Kidney (tissue), 14 donors: ENCODE measurements around the gene TCAIM. TPM values are rescaled to one million over a fixed set of nuclear protein-coding genes. Genes with fewer than 3 reads are reported as not detected.

Experiments used
- DNase-seq, 5 donors: peaks; one replicate each; pipeline ENCODE4 v3.0.0-alpha.2; 2013 to 2020
- FAIRE-seq: peaks from 2 replicates; lab custom pipeline; 2012; peaks lifted over from hg19 to GRCh38; lab: Jason Lieb, UNC
- H3K27ac ChIP-seq, 2 donors: one replicate each; pipeline ENCODE4 v1.7.0; 2013; ENCODE audit warnings: low read depth in 2 of 2, low read length in 2 of 2, inconsistent platforms in 1 of 2
- H3K27me3 ChIP-seq: one replicate; pipeline ENCODE4 v1.7.1; 2013; ENCODE audit warnings: low read length, inconsistent platforms; ENCODE audit not compliant: control insufficient read depth, insufficient read depth
- H3K36me3 ChIP-seq, 3 donors: one replicate each; pipeline versions ENCODE4 v1.7.0 to v1.7.1; 2013; ENCODE audit warnings: low read length in 3 of 3, control low read depth in 1 of 3, inconsistent platforms in 1 of 3; ENCODE audit not compliant: insufficient read depth in 3 of 3, control insufficient read depth in 2 of 3
- H3K4me1 ChIP-seq, 3 donors: one replicate each; pipeline versions ENCODE4 v1.7.0 to v1.7.1; 2013; ENCODE audit warnings: low read length in 3 of 3, inconsistent platforms in 1 of 3, low read depth in 1 of 3; ENCODE audit not compliant: control insufficient read depth in 2 of 3, insufficient read depth in 2 of 3
- H3K4me3 ChIP-seq, 3 donors: one replicate each; pipeline versions ENCODE4 v1.7.0 to v1.8.1; 2013; ENCODE audit warnings: low read length in 3 of 3, control low read depth in 1 of 3, inconsistent platforms in 1 of 3
- H3K9ac ChIP-seq, 3 donors: one replicate each; pipeline versions ENCODE4 v1.7.0 to v1.7.1; 2013; ENCODE audit warnings: low read length in 3 of 3, control low read depth in 1 of 3, inconsistent platforms in 1 of 3
- H3K9me3 ChIP-seq, 3 donors: one replicate each; pipeline versions ENCODE4 v1.7.0 to v1.7.1; 2013; ENCODE audit warnings: low read length in 3 of 3, control low read depth in 1 of 3, inconsistent platforms in 1 of 3; ENCODE audit not compliant: control insufficient read depth in 2 of 3, insufficient read depth in 1 of 3
- intact Hi-C: fragments of 100-400 bp; cut with DNase I; formaldehyde crosslinking; loops from one replicate; pipeline ENCODE4 v1.11.1; 2022
- polyA plus RNA-seq: library from polyadenylated mRNA; stranded (reverse); fragments of 350-450 nt; fragmentation: Illumina TruSeq; extraction: RNeasy Lipid Tissue Mini Kit (QIAGEN cat#74804); gene quantifications from one replicate; pipeline ENCODE4 v1.2.3, GENCODE V29; 2014; ENCODE audit warnings: low read depth, low replicate concordance; ENCODE audit not compliant: insufficient read depth
- total RNA-seq: library from RNA; stranded (reverse); fragmentation: NEBNext Ultra II Directional; extraction: Animal tissue kit (Norgen Biotek cat#: 25700); gene quantifications from one replicate; pipeline ENCODE4 v1.2.1, GENCODE V29; 2021
- TF ChIP-seq, protein P1 (sequence below): IDR thresholded peaks from 3 replicates; pipeline ENCODE4 v1.5.1; 2012; ENCODE audit warnings: mild to moderate bottlenecking, moderate library complexity, borderline replicate concordance; ENCODE audit not compliant: insufficient read depth; ENCODE audit errors: extremely low read depth
- donor health status: control.
- donor health status: control.
- donor health status: control.
- donor health status: control.
- donor health status: control.
- donor health status: DM: yes; HTN: yes; CAD: no.
- donor health status: Normal renal cell carcinoma (clear cell type).

The TCAIM gene
- total and polyA plus RNA-seq, 2 donors from 2014 or later, result 26.5 to 30.4 TPM

DNA sequence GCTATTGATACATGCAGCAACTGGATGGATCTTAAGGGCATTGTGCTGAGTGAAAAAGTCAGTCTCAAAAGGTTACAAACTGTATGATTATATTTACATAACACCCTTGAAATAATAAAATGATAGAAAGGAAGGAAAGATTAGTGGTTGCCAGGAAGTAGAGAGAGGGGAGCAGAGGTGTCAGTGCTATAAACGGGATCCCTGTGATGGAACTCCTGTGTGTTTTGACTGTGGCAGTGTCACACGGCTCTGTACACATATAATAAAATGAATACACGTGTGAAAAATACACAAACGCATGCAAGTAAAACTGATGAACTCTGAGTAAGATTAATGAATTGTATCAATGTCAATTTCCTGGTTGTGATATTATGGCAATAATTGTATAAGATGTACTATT lies 60.3 kb downstream of the TCAIM start:
- H3K27me3 ChIP-seq, result no peaks in the 10 kb centered on the region
- TF ChIP-seq, protein P1, sequence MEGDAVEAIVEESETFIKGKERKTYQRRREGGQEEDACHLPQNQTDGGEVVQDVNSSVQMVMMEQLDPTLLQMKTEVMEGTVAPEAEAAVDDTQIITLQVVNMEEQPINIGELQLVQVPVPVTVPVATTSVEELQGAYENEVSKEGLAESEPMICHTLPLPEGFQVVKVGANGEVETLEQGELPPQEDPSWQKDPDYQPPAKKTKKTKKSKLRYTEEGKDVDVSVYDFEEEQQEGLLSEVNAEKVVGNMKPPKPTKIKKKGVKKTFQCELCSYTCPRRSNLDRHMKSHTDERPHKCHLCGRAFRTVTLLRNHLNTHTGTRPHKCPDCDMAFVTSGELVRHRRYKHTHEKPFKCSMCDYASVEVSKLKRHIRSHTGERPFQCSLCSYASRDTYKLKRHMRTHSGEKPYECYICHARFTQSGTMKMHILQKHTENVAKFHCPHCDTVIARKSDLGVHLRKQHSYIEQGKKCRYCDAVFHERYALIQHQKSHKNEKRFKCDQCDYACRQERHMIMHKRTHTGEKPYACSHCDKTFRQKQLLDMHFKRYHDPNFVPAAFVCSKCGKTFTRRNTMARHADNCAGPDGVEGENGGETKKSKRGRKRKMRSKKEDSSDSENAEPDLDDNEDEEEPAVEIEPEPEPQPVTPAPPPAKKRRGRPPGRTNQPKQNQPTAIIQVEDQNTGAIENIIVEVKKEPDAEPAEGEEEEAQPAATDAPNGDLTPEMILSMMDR, result no peak
- DNase-seq (no peak), FAIRE-seq (no peak)
- H3K27ac ChIP-seq, result no peak overlapping the region
- no peak overlapping the region for H3K4me3 ChIP-seq
- no peaks in the 10 kb centered on the region for H3K4me1 ChIP-seq
- H3K36me3 ChIP-seq, result peaks cover 0 to 20% (median 7%) of the 10 kb centered on the region in 3 donors
- intact Hi-C loops, result no loop called here
- H3K9ac ChIP-seq, result no peak overlapping the region
- no peaks in the 10 kb centered on the region for H3K9me3 ChIP-seq

DNA sequence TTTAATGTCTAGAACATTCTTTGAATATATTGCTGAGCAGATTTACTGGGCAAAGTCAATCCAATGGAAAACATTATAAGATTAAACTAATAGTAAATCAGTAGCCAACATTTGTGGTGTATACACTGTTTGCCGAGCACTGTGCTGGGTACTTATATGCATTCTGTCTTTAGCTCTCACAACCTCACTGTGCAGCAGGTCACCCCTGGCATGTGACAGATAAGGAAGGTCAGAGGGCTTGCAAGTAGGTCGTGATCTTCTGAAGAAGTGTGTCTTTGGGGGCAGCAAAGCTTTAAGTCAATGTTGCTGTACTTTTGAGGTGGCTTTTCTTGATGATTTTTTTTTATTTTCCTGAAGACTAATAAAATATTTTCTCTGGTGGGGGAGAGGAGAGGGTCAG lies 62.2 kb downstream of the TCAIM start:
- no peak overlapping the region for H3K9ac ChIP-seq
- intact Hi-C loops, result no loop called here
- FAIRE-seq (no peak), DNase-seq (peak in 1 of 5 donors; percentile 12)
- TF ChIP-seq, protein P1, result no peak
- H3K9me3 ChIP-seq, result no peaks in the 10 kb centered on the region
- H3K4me3 ChIP-seq, result no peak overlapping the region
- H3K27me3 ChIP-seq, result no peaks in the 10 kb centered on the region
- no peak overlapping the region for H3K27ac ChIP-seq
- no peaks in the 10 kb centered on the region for H3K4me1 ChIP-seq
- peaks cover 0 to 20% (median 9%) of the 10 kb centered on the region in 3 donors for H3K36me3 ChIP-seq

DNA sequence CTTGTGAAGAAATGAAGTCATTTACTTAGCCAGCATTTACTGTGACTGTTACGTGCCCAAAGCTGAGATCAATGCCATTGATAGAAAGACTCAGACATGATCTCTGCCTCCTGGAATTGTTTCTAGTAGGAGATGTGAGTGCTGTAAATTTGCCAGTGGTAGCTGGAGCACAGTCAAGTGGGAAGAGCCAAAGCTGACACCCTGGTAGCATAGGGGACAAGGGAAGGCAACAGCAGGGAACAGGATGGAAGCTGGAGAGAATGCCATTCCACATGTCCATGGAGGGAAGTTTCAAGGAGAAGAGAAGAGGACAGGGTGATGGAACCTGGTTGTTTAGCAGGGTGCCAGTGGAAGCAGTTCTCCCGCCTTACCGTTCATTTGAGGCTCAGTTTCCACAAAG lies 64.0 kb downstream of the TCAIM start:
- FAIRE-seq (no peak), DNase-seq (no peak)
- no peak overlapping the region for H3K4me3 ChIP-seq
- H3K36me3 ChIP-seq, result peaks cover 0 to 13% (median 7%) of the 10 kb centered on the region in 3 donors
- no peaks in the 10 kb centered on the region for H3K9me3 ChIP-seq
- no peak overlapping the region for H3K9ac ChIP-seq
- H3K4me1 ChIP-seq, result no peaks in the 10 kb centered on the region
- H3K27me3 ChIP-seq, result no peaks in the 10 kb centered on the region
- no peak overlapping the region for H3K27ac ChIP-seq
- intact Hi-C loops, result no loop called here
- TF ChIP-seq, protein P1, result no peak
